Peyer's patch (tissue), 4 donors: ENCODE results near the gene RGS17. TPM values are rescaled to one million over a fixed set of nuclear protein-coding genes. Genes with fewer than 3 reads are reported as not detected.

Experiments used
- DNase-seq, 3 donors: peaks; one replicate each; pipeline ENCODE4 v3.0.0-alpha.2; 2017 to 2019
- H3K27ac ChIP-seq, 4 donors: fragments of 200-600 bp; sonication (generic); one replicate each; pipeline ENCODE4 v1.5.1; 2016 to 2019
- H3K27me3 ChIP-seq, 2 donors: fragments of 200-600 bp; sonication (generic); one replicate each; pipeline ENCODE4 v1.5.1; 2019
- H3K36me3 ChIP-seq, 3 donors: fragments of 200-600 bp; sonication (generic); one replicate each; pipeline ENCODE4 v1.5.1; 2016 to 2019
- H3K4me1 ChIP-seq, 4 donors: fragments of 200-600 bp; sonication (generic); one replicate each; pipeline ENCODE4 v1.5.1; 2016 to 2019
- H3K4me3 ChIP-seq, 4 donors: fragments of 200-600 bp; sonication (generic); 1 replicate in 3 of 4; 2 replicates in 1 of 4; pipeline ENCODE4 v1.5.1; 2016 to 2019; ENCODE audit warnings: mild to moderate bottlenecking in 1 of 4
- H3K9me3 ChIP-seq, 4 donors: fragments of 200-600 bp; sonication (generic); one replicate each; pipeline ENCODE4 v1.5.1; 2016 to 2019; ENCODE audit warnings: mild to moderate bottlenecking in 1 of 4
- CTCF ChIP-seq, 6 experiments: fragments of 450-650 bp in 4 of 6; fragments of 200-600 bp in 2 of 6; sonication (generic) in 1 of 6; IDR thresholded peaks; one replicate each; pipeline ENCODE4 v1.5.1; 2017 to 2019; ENCODE audit warnings: antibody characterized with exemption in 6 of 6, mild to moderate bottlenecking in 3 of 6, moderate library complexity in 1 of 6
- POLR2A ChIP-seq, 2 donors: fragments of 450-650 bp; IDR thresholded peaks; one replicate each; pipeline ENCODE4 v1.5.1; 2017; ENCODE audit warnings: antibody characterized with exemption in 2 of 2, mild to moderate bottlenecking in 2 of 2, moderate library complexity in 2 of 2
- total RNA-seq, 4 donors: library from RNA; depleted of rRNA; stranded (reverse); fragments of >200 nt; gene quantifications; one replicate each; pipeline ENCODE4 v1.1.0, GENCODE V29; 2016

The RGS17 gene
- total RNA-seq, 4 donors from 2014 or later, result 0.18 to 2.5 (median 0.67) TPM; not detected in 1

DNA sequence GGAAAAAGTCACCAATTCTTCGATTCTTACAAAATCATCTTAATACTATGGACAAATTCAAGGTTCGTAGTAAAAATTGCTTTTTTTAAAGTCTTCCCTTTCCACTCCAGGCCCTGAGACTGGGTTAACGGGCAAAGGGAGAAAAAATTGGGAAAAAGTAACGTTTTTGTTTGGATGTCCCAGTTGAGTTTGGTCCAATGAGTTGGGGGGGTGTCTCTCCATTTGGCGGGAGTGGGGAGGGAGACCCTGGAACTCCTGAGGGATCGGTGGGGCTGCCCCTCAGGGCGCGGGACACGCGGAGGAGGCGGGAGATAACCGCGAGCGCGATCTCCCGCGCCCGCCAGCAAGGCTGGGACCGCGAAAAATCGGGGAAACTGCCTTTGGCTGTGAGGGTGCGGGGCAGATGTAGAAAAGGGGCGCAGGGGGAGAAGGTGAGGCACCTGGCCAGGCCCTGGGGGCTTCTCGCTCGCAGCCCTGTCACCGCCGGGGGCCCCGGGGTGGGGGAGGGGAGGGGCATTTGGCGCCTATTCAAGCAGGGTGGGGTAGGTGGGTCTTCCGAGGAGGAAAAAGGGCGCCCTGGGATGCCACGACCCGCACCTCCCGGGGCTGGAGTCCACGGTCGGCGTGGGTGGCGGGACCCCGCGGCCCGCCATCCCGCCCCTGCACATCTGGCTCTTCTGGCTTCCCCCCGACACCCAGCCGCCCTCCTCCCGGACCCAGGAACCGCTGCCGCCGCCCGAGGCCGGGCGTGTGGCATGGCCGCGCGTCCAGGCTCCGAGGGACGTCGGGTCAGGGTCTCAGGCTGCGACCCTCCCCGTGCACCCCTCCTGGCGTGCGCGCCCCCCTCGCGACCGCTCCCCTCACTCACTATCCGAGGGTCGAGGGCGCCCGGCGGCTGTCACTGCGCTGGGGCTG, 148.8 kb downstream of the RGS17 start:
- Histone ChIP-seq H3K36me3 (no peaks in the 10 kb centered on the region), H3K9me3 (no peaks in the 10 kb centered on the region), H3K4me1 (peaks cover 0 to 29% (median 14%) of the 10 kb centered on the region in 4 donors), H3K27ac (peak overlapping the region in 1 of 4 donors; percentile 87), H3K27me3 (no peaks in the 10 kb centered on the region), H3K4me3 (peak overlapping the region; percentile 64 to 91 (median 73))
- TF ChIP-seq POLR2A (IDR thresholded peaks at IDR 0.05), result no peak
- no peak for TF ChIP-seq CTCF (IDR thresholded peaks at IDR 0.05)
- DNase-seq, result peak in 2 of 3 donors; percentile 48 to 51

- H3K4me1 ChIP-seq, result peaks cover 0 to 29% (median 14%) of the 10 kb centered on the region in 4 donors
- H3K27ac ChIP-seq, result no peak overlapping the region
- no peaks in the 10 kb centered on the region for H3K27me3 ChIP-seq
- TF ChIP-seq CTCF (IDR thresholded peaks at IDR 0.05) (no peak), POLR2A (IDR thresholded peaks at IDR 0.05) (no peak)
- H3K4me3 ChIP-seq, result no peak overlapping the region
- H3K9me3 ChIP-seq, result no peaks in the 10 kb centered on the region
- no peak for DNase-seq
- no peaks in the 10 kb centered on the region for H3K36me3 ChIP-seq
Measured at GRCh38 chr6:152981219-152981618, 149.9 kb downstream of the RGS17 start.

DNA sequence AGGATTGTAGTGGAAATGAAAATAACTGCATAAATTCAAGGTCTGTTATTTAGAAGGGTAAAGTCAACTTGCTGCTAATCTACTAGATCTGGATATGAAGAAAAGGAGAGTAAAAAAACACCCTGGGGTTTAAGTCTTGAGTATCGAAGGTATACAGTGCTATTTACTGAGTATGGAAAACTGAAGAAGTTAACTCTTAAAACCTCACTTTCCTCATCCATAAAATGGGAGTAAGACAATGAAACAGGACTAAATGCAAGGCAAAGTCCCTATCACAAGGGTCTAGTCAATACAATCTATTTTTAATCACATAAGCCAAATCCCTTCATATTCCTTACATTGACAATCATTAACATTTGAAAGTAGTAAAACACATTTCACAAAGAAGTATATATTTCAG, 150.4 kb downstream of the RGS17 start:
- TF ChIP-seq CTCF (IDR thresholded peaks at IDR 0.05) (no peak), POLR2A (IDR thresholded peaks at IDR 0.05) (no peak)
- Histone ChIP-seq H3K4me3 (no peak overlapping the region), H3K9me3 (no peaks in the 10 kb centered on the region), H3K36me3 (no peaks in the 10 kb centered on the region), H3K27me3 (no peaks in the 10 kb centered on the region), H3K4me1 (peaks cover 0 to 29% (median 14%) of the 10 kb centered on the region in 4 donors), H3K27ac (no peak overlapping the region)
- DNase-seq, result no peak

GRCh38 chr6:152979116-152979515, 152.0 kb downstream of the RGS17 start:
- peaks cover 0 to 18% (median 11%) of the 10 kb centered on the region in 4 donors for H3K4me1 ChIP-seq
- no peaks in the 10 kb centered on the region for H3K9me3 ChIP-seq
- no peaks in the 10 kb centered on the region for H3K27me3 ChIP-seq
- DNase-seq, result no peak
- H3K36me3 ChIP-seq, result peaks cover 0 to 10% (median 0%) of the 10 kb centered on the region in 3 donors
- no peak overlapping the region for H3K27ac ChIP-seq
- H3K4me3 ChIP-seq, result no peak overlapping the region
- TF ChIP-seq CTCF (IDR thresholded peaks at IDR 0.05), result no peak
- no peak for TF ChIP-seq POLR2A (IDR thresholded peaks at IDR 0.05)

GRCh38 chr6:152978058-152978457, 153.0 kb downstream of the RGS17 start:
- Histone ChIP-seq H3K4me3 (no peak overlapping the region), H3K27me3 (no peaks in the 10 kb centered on the region), H3K9me3 (no peaks in the 10 kb centered on the region), H3K36me3 (peaks cover 0 to 16% (median 0%) of the 10 kb centered on the region in 3 donors), H3K4me1 (peaks cover 0 to 18% (median 11%) of the 10 kb centered on the region in 4 donors), H3K27ac (no peak overlapping the region)
- TF ChIP-seq CTCF (IDR thresholded peaks at IDR 0.05), result no peak
- no peak for TF ChIP-seq POLR2A (IDR thresholded peaks at IDR 0.05)
- no peak for DNase-seq
